GM19397 (cell line): ENCODE measurements around the gene GTPBP6.
"Not testable (repeated sequence)": the region's sequence is repeated elsewhere in the genome, so short reads cannot be mapped to it uniquely, and the experiment has no call there.

Experiments
- ATAC-seq: cut with Tn5 transposase; IDR thresholded peaks from one replicate; pipeline ENCODE4 v1.9.1; 2021; ENCODE audit warnings: mild to moderate bottlenecking, moderate library complexity; ENCODE audit not compliant: unreplicated experiment

The GTPBP6 gene

DNA sequence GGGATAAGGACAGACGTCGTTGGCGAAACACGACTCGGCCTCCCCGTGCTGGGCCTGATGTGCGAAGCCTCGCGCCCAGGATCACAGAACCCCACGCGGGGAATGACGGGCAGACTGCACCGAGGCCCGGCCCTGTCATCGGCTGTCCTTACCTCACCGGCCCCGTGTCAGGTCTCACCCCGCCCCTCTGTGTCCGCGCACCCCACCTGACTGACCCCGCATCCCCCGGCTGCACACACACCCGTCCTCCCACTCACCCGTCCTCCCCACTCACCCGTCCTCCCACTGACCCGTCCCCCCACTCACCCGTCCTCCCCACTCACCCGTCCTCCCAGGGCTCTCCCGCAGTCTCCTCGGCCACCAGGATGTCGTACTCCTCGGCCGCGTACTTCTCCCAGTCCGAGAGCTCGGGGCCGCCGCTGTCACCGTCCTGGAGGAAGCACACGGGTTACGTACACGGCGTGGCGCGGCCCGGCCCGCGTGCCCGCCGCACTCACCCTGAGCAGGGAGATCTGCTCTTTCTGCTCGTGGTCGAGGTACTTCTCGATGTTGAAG is 19.8 kb upstream of the GTPBP6 start:
- ATAC-seq = no peak

DNA sequence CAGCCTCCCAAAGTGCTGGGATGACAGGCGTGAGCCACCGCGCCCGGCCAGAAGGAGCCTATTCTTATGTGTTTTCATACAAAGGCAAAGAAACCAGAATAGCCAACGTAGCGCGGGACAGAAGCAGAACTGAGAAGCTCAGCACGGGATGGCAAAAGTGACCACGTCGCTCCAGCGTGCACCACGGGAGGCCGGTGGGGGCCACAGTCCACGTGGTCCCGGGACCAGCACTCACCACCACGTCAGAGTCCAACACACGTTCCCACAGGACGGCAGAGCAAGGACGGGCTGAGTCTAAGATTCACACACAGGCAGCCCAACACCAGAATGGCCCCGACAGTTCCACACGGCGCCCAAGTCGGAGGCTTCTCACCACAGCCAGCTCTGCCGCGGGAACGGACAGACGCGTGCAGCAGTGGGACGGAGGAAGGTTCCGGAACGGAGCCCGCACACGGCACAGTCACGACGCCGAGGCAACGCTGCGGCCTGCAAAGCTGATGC is 18.8 kb upstream of the GTPBP6 start:
- ATAC-seq = no peak

DNA sequence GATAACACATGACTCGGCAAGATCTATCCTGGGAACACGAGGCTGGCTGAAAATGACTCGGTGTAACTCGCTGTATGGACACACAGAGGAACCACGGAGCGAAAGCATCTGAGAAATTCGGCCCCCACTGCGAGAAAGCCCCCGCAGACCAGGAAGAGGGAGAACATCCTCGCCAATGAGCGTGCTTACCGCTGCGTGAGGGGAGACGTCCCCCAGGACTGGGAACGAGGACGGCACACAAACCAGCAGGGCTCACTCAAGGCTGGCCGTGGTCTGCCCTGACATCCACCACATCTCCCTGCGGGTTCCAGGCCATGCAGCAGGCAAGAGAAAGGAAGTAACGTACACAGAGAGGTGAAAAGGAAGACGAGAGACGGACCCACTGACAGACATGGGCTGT is 17.6 kb upstream of the GTPBP6 start:
- ATAC-seq = no peak

DNA sequence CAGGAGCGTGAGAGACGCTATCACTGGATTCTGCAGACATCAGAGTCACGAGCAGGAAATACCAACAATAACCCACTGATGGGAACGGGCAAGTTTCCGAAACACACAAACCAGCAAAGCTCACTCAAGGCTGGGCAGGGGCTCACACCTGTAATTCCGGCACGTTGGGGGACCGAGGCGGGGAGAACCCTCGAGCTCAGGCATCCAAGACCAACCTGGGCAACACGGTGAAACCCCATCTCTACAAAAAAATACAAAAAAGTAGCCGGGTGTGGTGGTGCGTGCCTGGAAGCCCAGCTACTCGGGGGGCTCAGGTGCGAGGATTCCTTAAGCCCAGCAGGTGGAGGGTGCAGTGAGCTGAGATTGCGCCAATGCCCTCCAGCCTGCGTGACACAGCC is 17.2 kb upstream of the GTPBP6 start:
- ATAC-seq = no peak

DNA sequence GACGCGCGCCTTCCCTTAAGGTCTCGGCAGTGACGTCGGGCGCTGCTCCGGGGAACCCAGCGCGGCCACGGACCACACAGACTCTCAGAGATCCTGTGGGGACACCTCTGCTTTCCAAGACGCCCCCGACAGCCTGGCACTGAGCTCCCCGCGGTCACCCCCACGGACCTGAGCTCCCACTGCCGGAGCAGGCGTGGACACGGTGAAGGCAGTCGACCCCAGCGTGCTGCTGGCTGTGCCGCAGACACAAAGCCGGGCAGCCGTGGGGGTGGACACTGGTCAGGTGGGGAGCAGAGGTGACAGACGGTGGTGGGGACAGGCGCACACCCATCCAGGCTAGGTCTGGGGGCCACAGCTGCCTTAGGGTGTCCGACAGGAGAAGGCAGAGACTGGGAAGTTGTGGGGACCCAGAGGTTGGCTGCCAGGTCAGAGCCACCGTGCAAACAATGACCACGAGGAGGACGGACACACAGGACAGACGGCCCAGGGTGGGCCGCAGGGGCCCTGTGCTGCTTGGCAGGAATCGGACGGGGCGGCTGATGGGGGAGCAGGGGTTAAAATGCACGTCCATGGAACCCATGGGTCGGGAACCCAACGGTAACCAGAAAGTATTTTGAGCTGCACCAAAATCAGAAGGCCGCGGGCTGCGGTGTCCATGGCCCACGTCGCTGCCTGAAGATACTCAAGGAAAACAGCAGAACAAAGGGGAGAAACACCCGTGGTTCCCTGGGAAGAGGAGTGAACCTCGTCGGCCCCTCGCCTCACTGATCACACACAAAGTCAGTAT is 16.6 kb upstream of the GTPBP6 start:
- ATAC-seq = no peak

DNA sequence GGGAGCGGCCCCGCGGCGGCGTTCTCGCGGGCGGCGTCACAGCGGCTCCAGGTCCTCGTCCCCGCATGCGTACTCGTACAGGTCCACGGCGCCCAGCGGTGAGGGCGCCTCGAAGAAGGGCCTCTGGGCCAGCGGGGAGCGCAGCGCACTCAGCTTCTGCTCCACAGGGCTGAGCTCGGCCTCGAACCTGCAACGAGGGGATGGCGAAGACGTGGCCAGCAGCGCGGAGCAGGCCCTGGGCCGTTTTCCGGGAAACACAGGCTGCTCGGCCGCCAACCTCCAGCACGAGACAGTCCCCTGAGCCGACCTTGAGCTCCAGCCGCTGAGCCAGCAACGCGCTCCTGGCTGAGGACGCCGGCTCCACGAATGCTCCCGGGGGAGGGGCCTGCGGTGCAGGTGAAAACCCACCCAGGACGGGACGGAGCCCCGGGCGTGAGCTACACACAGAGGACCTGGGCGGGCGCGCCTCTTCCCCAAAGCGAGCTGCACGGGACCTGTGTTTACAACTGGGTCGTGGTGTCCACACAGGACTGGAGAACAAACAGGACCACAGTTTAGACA is 15.8 kb upstream of the GTPBP6 start:
- ATAC-seq = no peak

DNA sequence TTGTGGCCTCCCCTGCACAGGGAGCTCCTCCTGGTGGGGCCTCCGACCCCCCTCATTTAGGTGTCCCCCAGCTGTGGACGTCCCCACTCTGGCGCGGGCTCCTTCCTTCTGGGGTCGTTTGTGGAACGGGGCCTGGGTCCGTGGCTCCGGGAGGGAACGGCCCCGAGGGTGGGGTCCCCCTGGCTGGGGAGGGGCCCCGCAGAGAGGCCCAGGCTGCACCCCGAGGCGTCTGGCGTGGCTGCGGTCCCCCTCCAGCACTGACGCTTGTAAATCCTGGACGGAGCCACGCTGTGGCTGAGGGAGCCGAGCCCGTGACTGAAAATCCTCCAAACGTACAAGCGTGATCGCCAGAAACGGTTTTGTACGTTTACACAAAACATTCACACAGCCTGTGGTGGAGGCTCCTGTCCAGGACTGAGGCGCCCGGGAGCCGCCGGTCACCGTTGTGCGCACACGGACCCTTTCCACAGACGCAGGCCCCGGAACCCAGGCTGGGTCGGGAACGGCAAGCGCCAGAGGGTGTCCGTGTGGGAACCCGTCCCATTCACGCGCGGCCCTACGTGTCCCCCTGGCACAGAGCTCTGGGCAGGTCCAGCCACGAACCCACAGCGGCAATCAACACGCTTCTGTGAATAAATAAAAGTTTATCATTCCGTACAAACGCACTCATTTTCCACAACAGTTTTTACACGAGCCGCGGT is 15.2 kb upstream of the GTPBP6 start:
- ATAC-seq = no peak

DNA sequence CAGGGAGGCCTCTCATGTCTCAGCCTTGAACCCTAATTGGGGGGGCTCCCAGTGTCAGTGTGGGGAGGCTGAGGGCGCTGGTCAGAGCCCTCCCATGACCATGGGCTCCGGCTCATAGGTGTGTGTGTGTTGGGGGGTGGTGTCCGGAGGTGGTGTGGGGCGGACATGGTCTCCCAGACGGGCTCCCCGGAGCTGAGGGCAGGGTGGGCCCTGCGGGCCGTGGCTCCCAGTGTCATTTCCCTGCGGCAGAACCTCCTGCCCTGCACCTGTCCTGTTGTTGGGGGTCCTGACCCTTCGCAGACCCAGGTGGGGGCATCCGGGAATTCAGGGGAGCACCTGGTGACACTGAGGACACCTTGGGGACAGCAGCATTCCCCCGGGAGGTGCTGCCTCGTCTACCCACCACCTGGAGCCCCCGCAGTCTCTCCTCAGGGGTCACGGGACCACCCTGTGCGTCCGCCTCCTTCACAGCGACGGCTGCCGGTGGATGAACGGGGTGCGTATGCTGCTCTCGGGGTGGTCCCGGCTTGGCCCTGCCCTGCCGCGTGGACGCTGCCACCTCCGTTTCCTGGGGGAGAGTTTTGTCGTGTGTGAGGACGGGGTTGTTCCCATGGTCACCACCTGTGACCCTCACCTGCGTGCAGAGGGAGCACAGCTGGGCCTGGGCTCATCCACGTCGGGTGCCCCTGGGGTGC is 14.5 kb upstream of the GTPBP6 start:
- ATAC-seq = no peak

DNA sequence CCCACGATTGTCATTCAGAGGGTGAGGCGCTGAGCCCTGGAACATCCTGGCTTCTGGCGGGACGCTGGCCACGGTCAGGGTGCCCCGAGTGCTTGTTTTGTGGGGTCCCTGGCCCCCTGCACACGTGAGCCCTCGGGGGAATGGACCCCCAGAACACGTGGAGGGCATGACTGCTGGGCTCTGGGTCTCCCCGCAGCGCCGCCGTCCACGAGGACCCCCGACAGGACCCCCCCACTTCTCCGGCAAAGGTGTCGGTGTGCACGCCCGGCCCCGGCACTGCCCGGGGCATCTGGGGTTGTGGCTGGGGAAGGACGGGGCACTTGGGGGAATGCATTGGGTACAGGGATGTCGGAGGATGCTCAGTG is 13.9 kb upstream of the GTPBP6 start:
- ATAC-seq = no peak

DNA sequence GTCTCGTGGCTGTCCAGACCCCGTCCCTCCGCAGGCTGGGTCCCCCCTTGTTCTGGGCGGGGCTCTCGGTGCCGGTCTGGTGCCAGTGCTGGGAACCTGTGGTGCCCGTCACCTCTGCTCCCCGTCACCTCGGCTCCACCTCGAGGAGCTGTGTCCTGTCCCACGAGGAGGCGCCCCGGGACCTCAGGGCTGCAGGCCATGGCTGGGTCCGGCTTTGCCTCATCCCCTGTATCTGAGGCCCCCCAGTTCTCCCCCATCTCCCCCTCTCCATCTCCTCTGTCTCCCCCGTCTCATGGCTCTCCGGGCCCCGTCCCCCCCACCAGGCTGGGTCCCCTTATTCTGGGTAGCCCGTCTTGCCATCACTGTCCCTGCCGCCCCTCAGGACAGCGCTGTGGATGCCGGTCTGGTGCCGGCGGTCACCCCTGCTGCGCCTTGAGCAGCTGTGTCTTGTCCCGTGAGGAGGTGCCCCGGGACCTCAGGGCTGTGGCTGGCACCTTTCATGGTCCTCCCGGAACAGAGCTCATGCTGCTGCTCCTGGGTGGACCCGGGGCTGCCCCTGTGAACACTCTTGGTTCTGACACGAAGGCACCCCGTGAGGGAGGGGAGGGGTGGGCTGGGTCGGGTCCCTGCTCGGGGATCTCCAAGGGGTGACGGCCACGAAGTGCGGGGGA is 13.4 kb upstream of the GTPBP6 start:
- ATAC-seq = no peak

DNA sequence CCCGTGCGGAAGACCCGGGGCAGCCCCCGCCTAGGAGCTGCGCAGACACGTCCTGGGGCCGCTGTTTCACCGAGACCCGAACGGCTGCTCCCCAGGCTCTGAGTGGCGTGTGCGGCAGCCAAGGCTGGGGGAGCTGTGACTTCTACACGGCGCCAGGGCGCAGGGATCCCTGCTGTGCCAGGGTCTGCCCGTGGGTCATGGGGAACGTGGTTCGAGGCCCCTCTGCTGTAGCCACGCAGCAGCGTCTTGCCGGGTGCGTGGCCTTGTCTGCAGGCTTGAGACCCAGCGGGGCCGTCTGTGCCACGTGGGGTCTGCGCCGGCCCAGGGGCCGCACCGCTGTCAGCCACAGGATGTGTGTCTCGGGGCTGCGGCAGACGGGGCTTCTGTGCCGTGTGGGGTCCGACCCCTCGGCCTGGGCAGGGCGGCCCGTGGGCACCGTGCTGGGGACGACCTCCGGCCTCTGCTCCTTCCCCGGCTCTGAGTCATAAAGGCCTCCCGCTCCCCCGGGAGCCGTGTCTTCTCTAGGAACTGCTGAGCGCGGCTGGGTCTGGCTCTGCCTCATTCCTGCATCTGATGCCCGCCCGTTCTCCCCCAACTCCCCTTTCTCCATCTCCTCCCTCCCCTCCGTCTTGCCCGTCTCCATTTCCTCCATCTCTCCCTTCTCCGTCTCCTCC is 12.7 kb upstream of the GTPBP6 start:
- ATAC-seq = no peak

DNA sequence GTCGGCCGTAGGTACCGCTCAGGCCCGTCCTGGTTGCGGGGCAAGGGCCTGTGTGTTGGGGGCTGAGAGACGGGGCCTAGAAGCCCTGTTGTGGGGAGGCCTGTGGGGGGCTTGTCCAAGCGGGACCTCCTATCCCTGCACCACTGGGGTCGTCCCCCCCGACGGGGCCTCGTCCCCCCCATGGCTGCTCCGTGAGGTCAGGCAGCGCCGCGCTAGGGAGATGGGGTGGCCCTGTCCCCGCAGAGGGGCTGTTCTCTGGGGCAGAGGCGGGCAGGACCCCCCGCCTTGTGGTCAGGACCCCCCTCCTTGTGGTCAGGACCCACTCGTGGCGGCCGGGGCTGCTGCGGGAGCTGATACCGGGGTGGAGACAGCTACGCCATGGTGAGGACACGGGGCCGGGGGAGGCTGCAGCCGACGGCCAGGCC is 12.1 kb upstream of the GTPBP6 start:
- no peak for ATAC-seq

DNA sequence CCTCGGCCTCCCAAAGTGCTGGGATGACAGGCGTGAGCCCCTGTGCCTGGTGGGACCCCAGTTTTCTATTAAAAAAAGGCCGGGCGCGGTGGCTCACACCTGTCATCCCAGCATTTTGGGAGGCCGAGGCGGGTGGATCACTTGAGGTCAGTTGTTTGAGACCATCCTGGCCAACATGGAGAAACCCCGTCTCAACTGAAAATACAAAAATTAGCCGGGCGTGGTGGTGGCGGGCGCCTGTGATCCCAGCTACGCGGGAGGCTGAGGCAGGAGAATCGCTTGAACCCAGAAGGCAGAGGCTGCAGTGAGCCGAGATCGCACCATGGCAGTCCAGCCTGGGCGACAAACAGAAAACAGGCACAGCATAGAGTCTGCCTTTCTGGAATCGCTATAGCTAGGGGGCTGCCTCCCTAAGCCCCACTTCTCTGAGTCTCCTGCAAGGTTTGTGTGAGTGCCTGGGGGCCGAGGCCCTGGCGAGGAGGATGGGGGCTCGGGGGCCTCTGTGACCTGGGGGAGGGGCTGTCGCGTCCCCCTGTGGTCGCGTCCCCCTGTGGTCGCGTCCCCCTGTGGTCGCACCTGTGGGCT is 11.6 kb upstream of the GTPBP6 start:
- ATAC-seq = not testable (repeated sequence)

DNA sequence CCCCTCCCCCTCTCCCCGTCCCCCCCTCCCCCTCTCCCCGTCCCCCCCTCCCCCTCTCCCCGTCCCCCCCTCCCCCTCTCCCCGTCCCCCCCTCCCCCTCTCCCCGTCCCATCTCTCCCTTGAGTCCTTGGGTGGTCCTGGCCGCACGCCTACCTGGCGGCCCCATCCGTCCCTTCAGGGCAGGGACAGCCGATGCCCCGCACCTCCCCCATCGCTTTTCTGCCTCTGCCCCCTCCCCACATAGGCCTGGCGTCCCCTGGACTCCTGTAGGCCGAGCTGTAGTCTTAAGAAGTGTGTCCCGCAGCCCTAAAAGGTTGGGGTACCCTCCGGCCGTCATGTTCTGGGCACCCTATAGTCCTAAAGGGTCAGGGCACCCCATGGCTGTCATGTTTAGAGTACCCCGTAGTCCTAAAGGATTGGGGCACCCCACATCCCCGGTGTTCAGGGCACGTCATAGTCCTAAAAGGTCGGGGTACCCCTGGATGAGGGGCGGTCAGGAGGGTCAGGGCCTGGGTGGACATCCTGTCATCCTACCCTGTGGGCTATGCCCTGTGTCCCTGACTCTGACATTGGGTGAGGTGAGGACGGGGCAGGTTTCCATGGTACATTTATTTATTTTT is 10.8 kb upstream of the GTPBP6 start:
- ATAC-seq = no peak

DNA sequence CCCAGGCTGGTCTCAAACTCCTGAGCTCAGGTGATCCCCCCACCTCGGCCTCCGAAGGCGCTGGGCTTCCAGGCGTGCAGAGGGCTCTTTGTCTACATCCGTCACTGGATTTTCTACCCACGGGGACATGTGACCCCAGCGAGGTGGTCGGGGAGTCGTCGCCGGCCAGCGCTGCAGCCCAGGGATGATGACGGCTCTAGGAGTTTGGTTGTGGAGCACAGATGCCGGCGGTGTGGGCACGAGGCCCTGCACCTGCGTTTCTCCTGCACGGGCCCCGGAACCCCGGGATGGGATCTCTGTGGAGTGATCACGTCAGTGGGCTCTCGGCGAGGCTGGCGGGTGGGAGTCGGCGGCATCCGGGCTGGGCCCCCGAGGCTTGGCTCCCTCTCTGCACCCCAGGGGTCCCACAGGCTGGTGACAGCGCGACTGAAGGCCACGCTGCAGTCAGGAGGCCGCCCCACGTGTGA is 9.1 kb upstream of the GTPBP6 start:
- ATAC-seq = no peak

DNA sequence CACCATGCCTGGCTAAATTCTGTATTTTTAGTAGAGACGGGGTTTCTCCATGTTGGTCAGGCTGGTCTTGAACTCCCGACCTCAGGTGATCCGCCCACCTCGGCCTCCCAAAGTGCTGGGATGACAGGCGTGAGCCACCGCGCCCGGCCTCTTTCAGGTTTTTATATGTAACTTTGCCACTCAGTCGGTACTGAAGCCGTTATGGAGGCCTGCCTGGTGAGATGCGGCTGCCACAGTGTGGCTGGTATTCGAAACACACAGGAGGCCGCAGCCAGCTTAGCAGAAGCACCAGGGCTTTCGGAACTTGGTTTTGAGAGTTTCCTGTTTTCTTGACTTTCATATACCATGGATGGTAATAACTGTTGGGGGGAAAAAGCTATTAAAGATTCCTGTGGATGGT is 6.1 kb upstream of the GTPBP6 start:
- not testable (repeated sequence) for ATAC-seq

DNA sequence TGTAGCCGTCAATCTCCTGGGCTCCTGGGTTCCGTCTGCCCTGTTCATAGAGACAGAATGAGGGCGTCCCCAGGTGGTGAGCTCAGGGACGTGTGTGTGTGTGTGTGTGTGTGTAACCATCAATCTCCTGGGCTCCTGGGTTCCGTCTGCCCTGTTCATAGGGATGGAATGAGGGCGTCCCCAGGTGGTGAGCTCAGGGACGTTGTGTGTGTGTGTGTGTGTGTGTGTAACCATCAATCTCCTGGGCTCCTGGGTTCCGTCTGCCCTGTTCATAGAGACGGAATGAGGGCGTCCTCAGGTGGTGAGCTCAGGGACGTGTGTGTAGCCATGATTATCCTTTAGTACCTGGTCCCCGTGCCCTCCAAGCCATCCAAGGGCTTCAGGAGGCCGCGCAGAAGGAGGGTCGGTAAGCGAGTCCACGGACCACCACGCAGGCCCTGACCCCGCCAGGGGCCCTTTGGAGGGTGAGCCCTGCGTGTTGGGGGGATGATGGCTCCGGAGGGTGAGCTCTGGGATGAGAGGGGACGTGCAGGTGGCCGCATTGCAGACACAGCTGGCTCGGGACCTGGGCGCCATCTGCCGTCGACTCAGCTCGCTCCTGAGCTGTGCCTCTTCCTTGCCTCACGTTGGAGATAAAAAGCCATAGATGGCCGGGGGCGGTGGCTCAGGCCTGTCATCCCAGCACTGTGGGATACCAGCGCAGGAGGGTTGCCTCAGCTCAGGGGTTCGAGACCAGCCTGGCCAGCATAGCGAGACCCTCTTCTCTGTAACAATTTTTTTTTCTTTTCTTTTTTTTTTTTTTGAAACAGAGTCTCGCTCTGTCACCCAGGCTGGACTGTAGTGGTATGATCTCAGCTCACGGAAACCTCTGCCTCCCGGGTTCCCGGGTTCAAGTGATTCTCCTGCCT is 5.4 kb upstream of the GTPBP6 start:
- ATAC-seq = peak; percentile 41

DNA sequence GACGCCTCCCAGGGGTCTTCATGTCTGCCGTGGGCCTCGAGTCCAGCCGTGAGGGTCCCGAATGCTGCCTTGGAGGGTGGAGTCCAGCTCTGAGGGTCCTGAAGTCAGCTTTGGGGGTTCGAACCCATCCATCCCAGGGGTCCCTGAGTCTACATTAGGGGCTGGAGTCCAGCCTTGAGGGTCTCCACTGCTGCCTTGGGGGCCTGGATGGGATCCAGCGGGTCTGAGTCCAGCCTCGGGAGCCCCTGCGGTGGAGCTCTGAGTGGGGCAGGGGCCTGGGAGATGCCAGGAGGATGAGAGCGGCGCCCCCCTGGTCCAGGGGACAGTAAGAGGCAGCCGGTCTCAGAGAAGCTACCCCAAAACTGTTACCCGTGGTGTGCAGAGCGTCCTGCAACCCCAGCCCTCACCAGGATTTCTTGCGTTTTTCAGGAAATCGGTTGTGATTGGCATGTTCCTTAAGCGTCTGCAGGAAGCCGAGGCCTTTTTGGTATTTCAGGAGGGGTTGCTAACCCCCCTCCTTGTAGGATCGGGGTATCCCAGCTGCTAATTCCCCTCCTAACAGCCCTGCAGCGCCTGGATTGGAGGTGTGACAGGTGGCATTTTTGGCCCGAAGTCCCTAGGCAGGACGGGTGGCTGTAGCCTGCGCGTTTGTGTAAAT is 1.7 kb upstream of the GTPBP6 start:
- ATAC-seq = no peak
